ENCODE measurements around the gene ZNF385D.

Gene ZNF385D, protein sequence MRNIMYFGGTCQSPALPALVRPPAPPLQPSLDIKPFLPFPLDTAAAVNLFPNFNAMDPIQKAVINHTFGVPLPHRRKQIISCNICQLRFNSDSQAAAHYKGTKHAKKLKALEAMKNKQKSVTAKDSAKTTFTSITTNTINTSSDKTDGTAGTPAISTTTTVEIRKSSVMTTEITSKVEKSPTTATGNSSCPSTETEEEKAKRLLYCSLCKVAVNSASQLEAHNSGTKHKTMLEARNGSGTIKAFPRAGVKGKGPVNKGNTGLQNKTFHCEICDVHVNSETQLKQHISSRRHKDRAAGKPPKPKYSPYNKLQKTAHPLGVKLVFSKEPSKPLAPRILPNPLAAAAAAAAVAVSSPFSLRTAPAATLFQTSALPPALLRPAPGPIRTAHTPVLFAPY

GRCh38 chr3:21750831-21751391 lies at the start of gene ZNF385D:
ZNF385D (minus strand) TSS chr3:21751210; CDS start chr3:21750916, 294 bp downstream.
- no peak for DNase-seq (ENCODE audit: low spot score)

- DNase-seq (ENCODE audit: low spot score) = no peak
These were observed 47.5 kb upstream of the ZNF385D start for GRCh38 chr3:21798356-21799088.

GRCh38 chr3:21795921-21796320 lies 44.9 kb upstream of the ZNF385D start:
- DNase-seq (ENCODE audit: low spot score) = no peak

GRCh38 chr3:21795152-21795837 lies 44.3 kb upstream of the ZNF385D start:
- DNase-seq (ENCODE audit: low spot score) = no peak

- DNase-seq (ENCODE audit: low spot score) = no peak
These were observed 43.3 kb upstream of the ZNF385D start for GRCh38 chr3:21794291-21794690.

- no peak for DNase-seq (ENCODE audit: low spot score)
These were observed 41.2 kb upstream of the ZNF385D start for GRCh38 chr3:21792176-21792575.

DNA sequence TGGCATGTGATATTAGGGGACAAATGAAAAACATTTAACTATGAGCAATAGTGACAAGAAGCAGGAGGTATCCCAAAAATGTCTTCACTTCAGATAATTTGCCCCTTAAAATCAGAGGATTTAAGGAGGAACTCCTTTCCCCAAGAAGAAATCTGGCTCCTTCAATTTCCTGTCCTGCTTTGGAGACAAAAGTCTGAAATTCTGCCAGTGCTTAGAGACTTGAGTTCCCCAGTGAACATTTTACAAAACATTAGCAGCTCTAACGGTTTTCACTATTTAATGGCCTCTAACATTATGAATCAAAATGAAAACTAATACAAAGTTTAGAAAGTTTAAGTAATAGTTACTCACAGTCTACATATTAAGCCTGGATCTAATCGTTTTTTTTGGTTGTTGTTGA lies 40.3 kb upstream of the ZNF385D start:
- DNase-seq (ENCODE audit: low spot score) = no peak

DNA sequence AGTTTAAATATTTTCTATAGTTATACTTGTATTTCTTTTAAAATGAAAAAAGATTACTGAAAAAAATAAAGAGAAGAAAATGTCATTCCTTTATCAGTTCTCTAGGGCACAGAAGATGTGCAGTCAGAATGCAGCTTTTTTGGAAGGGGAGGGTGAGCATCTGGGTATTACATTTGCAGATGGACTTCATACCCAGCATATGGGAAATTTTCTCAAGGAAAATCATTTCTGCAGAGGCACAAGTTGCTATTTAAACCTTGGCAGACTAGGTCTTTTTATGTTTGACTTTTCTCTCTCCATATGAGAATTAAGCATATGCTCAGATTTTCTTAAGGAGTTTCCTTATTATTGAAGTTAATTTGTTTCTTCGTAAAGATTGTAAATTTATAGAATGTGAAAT lies 39.5 kb upstream of the ZNF385D start:
- no peak for DNase-seq (ENCODE audit: low spot score)

DNA sequence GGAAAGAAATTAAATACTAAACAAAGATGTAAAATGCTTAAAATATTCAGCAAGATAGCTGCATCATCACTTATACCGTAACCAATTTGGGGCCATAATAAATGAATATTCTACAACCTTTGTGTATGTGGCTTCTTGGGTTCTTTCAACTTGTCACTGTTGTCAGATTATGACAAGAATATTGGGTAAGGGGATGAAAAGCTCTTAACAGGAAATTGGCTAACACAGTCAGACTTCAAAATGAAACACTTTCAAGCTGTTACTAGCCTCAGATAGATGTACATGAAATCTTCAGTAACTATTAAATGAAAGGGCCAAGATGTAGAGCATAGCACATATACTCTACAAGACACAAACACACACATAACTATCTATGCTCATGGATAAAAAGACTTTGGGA lies 38.7 kb upstream of the ZNF385D start:
- DNase-seq (ENCODE audit: low spot score) = no peak

GRCh38 chr3:21786438-21786797 lies 35.4 kb upstream of the ZNF385D start:
- DNase-seq (ENCODE audit: low spot score) = no peak

DNA sequence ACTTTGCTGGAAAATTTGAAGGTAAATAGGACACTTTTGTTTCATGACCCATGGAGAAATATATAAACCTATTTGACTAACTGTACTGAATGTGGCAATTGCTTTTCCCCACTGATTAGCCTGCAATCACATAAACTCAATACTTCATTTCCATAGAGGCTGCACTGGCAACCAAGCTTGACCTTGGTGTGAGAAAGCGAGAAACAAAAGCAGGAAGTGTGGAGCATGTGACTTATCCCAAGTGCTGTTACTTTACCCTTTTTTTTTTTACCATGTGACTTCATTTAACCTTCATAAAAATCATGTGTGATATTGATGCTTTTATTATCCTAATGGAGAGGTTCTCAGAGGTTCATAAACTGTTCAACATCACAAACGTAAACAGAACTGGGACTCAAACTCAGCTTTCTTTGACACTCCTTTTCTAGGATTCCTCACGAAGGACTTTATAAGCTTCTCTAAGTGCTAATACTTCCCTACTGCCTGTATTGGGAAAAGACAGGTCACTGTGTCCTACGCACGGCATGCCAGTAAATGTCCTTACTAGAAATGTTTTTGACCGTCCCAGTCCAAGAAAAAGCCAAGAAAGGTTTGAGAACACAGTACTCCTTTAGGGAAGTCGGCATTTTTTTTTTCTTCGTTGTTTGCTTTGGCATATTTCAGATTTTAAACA lies 34.9 kb upstream of the ZNF385D start:
- no peak for DNase-seq (ENCODE audit: low spot score)

DNA sequence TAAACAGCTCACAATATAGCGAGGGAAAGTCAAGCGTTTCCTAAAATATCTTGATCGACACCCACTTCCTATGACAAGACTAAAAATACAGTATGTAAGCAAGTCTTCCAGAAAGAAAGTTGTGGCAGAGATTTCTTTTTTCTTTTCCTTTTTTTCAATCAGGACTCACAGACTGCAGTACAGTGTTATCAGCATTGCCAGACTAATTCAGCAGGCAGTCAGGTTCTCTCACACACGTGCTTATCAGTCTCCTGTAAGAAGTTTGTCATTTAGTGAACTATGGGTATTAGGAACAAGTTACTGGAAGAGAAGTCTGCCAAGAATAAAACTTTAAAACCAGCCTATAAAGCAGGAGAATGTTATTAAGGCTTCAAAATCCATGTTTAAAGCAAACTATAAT lies 32.8 kb upstream of the ZNF385D start:
- no peak for DNase-seq (ENCODE audit: low spot score)

GRCh38 chr3:21781355-21781754 lies 30.3 kb upstream of the ZNF385D start:
- DNase-seq (ENCODE audit: low spot score) = no peak

GRCh38 chr3:21779909-21780308 lies 28.9 kb upstream of the ZNF385D start:
- no peak for DNase-seq (ENCODE audit: low spot score)

DNA sequence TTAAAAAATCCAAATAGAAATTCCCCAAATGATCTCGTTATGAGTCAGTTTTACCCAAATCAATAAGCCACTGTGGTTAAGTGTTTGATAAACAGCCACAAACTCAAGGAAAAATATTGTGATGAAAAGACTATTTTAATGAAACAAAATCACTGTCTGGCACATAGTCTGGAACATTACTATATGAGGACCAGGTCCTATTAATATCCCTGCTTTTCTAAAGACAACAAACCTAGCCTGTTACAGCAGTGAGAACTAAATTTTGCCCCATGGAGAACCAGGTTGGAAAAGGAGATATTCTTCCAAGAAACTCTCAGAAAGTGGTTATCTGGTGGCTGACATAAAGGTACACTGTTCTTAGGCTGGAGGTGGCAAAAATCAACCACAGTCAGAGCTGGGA lies 27.7 kb upstream of the ZNF385D start:
- no peak for DNase-seq (ENCODE audit: low spot score)

GRCh38 chr3:21777821-21778220 lies 26.8 kb upstream of the ZNF385D start:
- DNase-seq (ENCODE audit: low spot score) = no peak

- no peak for DNase-seq (ENCODE audit: low spot score)
These were observed 15.0 kb upstream of the ZNF385D start for GRCh38 chr3:21766002-21766401.

- no peak for DNase-seq (ENCODE audit: low spot score)
These were observed 4.9 kb upstream of the ZNF385D start for GRCh38 chr3:21755896-21756295.

- DNase-seq (ENCODE audit: low spot score) = no peak
These were observed 3.8 kb upstream of the ZNF385D start for GRCh38 chr3:21754839-21755238.

GRCh38 chr3:21752749-21753347 lies 1.8 kb upstream of the ZNF385D start:
- DNase-seq (ENCODE audit: low spot score) = no peak

DNA sequence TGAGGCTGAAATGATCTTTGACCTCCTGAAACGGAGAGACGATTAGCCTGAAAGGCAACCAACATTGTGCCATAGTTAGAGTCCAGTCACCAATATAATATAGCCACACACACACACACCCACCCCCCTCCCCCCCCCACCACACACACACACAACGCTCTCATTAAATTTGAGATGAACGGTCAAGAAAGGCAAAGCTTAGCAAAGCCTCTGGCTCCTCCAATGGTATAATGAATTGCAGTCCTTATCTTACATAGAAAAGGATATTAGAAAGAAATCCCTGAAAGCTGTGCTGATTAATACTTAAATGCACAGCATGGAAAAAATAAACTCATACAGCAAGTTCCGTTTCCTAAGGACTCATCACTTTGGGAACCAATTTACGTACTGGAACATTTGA lies 876 bp upstream of the ZNF385D start:
- no peak for DNase-seq (ENCODE audit: low spot score)
